Measurements from ENCODE around the gene CXorf66. TPM values are rescaled to one million over a fixed set of nuclear protein-coding genes. Genes with fewer than 3 reads are reported as not detected.

CXorf66 gene
- total RNA-seq, 8 experiments from 2014 or later, result not detected

DNA sequence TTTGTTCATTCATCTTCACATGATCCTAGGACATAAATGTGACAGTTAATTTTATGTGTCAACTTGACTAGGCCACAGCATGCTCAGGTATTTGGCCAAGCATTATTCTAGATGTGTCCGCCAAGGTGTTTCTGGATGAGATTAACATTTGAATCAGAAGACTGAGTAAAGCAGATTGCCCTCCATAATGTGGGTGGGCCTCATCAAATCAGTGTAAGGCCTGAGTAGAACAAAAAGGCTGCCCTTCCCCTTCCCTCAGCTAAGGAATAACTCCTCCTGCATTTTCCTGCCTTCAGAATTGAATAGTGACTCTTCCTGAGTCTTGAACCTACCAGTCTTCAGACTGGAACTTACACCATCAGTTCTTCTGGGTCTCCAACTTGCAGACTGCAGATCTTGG, 50.9 kb downstream of the CXorf66 start:
- ATAC-seq (replicated peaks in 6 of 8), result no peak
- Histone ChIP-seq H3K4me1 (replicated peaks in 1 of 2) (no peaks in the 10 kb centered on the region), H3K4me3 (no peak overlapping the region), H3K27ac (no peak overlapping the region)
- WGBS, 10 experiments, result 80 to 100% methylated on average over 1 of the region's 1 CpG; no CpG with 5 or more reads in 8 of the 10 experiments
- in situ Hi-C loops (cut with MboI; ENCODE audit: low pct_unique_long_range_greater_than_20kb in 2 of 9, low sequenced_read_pairs in 9 of 9, unreplicated experiment in 9 of 9), result no loop called here

DNA sequence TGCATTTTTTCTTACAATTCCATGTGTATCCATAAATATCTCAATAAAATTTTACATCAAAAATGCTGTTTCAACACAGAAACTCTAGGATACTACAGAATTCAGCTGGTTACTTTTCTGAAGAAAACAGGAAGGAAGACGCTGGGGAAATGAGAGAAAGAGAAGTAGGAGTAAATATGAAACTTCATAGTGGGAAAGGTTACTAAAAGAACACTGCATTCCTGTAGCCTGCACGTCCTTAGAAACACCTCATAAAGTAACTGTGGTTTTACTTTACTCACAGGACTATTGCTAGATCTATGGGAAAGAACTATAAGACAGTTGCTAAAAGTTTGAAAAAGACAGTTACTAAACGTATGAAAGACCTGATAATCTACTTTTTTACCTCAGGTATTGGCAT, 55.6 kb downstream of the CXorf66 start:
- in situ Hi-C loops (cut with MboI; ENCODE audit: low pct_unique_long_range_greater_than_20kb in 2 of 9, low sequenced_read_pairs in 9 of 9, unreplicated experiment in 9 of 9), result no loop called here
- no peak for ATAC-seq (replicated peaks in 6 of 8)
- 70 to 100% (median 88%) methylated on average over 1 to 2 of the region's 3 CpGs; no CpG with 5 or more reads in 5 of the 10 experiments for WGBS, 10 experiments
- Histone ChIP-seq H3K4me1 (replicated peaks in 1 of 2) (no peaks in the 10 kb centered on the region), H3K27ac (no peak overlapping the region), H3K4me3 (no peak overlapping the region)

DNA sequence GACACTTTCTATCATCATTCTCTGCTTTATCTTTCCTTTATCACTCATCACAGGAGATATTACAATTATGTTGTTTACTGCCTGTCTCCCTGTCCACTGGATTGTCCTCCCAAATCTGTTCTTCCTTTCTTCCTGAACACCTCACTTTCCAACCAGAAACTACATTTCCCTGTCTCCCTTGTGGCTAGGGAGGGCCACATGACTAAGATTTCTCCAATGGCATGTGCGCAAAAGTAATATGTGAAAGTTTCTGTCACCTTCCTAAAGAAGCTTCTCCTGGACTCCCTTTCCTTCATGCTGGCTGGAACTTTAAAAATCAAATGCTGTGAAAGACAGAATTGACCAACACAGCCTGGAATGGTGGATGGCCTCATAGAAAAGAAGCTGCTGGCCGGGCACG, 58.2 kb downstream of the CXorf66 start:
- 75 to 100% (median 100%) methylated on average over 1 to 3 of the region's 3 CpGs; no CpG with 5 or more reads in 6 of the 10 experiments for WGBS, 10 experiments
- H3K27ac ChIP-seq, result no peak overlapping the region
- in situ Hi-C loops (cut with MboI; ENCODE audit: low pct_unique_long_range_greater_than_20kb in 2 of 9, low sequenced_read_pairs in 9 of 9, unreplicated experiment in 9 of 9), result no loop called here
- ATAC-seq (replicated peaks in 6 of 8), result no peak
- H3K4me1 ChIP-seq (replicated peaks in 1 of 2), result no peaks in the 10 kb centered on the region
- H3K4me3 ChIP-seq, result no peak overlapping the region

DNA sequence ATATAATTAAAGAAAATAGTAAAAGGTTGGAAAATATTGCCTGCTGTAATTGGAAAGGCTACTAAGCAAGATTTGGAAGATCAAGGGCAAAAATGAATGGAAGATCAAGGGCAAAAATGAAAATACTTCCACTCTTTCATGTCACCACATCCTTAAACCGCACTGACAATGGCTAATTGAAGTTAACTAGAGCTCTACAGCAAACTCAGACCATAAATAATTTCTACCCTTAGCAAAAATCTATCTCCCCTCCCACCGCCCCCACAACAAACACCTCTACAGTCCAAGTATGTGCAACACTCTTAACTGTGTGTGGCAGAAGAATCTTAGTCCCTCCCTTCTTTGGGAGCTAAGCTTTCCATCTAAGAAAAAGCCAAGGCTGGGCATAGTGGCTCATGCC, 59.6 kb downstream of the CXorf66 start:
- no peak overlapping the region for H3K4me3 ChIP-seq
- 51 to 55% methylated on average over 2 of the region's 2 CpGs; no CpG with 5 or more reads in 8 of the 10 experiments for WGBS, 10 experiments
- in situ Hi-C loops (cut with MboI; ENCODE audit: low pct_unique_long_range_greater_than_20kb in 2 of 9, low sequenced_read_pairs in 9 of 9, unreplicated experiment in 9 of 9), result no loop called here
- ATAC-seq (replicated peaks in 6 of 8), result no peak
- no peaks in the 10 kb centered on the region for H3K4me1 ChIP-seq (replicated peaks in 1 of 2)
- H3K27ac ChIP-seq, result no peak overlapping the region

Other genes with a start within 250 kb of the CXorf66 start
- gene ATP11C, start 32.5 kb downstream of the CXorf66 start, total RNA-seq, result 10 to 100 TPM; 18.5 to 48.3 (median 27.3) TPM